NCI-H82 treated with DMSO at 0.1 percent for 48 hours (cell line): ENCODE results near the gene GALNT5.
"Not testable (repeated sequence)": the region's sequence is repeated elsewhere in the genome, so short reads cannot be mapped to it uniquely, and the experiment has no call there.

Experiments used
- DNase-seq: peaks from one replicate; lab custom pipeline; 2025; ENCODE audit not compliant: unreplicated experiment; lab: John Stamatoyannopoulos, UW

The GALNT5 gene

GRCh38 chr2:157246765-157247407, 10.6 kb upstream of the GALNT5 start:
- DNase-seq: no peak

DNA sequence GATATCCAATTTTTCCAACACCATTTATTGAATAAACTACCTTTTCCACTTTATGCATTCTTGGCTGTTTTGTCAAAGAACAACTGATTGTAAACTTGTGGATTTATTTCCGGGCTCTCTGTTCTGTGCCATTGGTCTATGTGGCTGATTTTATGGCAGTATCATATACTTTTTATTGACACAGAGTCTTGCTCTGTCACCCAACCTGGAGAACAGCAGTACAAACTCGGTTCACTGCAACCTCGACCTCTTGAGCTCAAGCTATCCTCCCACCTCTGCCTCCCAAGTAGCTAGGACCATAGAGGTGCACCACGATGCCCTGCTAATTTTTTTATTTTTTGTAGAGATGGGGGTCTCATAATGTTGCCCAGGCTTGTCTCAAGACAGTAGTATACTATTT, 6.7 kb upstream of the GALNT5 start:
- no peak for DNase-seq

GRCh38 chr2:157251932-157252331, 5.6 kb upstream of the GALNT5 start:
- DNase-seq: no peak

- no peak for DNase-seq
These were observed 5.0 kb upstream of the GALNT5 start for GRCh38 chr2:157252529-157252928.

GRCh38 chr2:157254041-157254440, 3.5 kb upstream of the GALNT5 start:
- DNase-seq: no peak

DNA sequence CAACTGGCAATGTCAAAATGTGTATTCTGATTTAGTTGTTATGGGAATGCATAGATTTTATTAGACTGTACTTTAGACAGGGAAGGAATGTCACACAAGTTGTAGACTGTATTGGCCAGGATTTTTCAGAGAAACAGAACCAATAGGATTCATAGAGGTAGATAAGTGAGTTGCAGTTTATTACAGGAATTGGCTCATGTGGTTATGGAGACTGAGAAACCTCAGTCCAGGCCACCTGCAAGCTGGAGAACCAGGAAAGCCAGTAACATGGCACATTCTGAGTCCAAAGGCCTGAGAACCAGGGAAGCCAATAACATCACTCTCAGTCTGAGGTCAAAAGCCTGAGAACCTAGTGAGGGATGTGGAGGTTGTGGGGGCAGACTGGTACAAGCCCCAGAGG, 1.8 kb upstream of the GALNT5 start:
- no peak for DNase-seq

- no peak for DNase-seq
These were observed 879 bp upstream of the GALNT5 start for GRCh38 chr2:157256626-157257025.

DNA sequence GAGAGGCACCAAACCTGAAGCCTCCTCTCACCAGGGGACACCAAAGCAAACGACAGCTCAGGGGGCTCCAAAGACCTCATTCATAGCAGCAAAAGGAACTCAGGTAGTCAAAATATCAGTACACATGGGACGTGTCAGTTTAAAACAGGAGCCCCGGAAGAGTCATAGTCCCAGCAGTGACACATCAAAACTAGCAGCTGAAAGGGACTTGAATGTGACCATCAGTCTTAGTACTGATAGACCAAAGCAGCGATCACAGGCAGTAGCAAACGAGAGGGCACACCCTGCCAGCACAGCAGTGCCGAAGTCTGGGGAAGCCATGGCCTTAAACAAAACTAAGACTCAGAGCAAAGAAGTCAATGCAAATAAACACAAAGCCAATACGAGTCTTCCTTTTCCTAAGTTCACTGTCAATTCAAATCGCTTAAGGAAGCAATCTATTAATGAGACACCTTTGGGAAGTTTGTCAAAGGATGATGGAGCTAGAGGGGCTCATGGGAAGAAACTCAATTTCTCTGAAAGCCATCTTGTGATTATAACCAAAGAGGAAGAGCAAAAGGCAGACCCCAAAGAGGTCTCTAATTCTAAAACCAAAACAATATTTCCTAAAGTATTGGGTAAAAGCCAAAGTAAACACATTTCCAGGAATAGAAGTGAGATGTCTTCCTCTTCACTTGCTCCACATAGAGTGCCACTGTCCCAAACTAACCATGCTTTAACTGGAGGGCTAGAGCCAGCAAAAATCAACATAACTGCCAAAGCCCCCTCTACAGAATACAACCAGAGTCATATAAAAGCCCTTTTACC, 1.2 kb downstream of the GALNT5 start:
- DNase-seq: no peak

GRCh38 chr2:157259386-157259785, 1.9 kb downstream of the GALNT5 start:
- DNase-seq: no peak

- DNase-seq: no peak
These were observed 2.5 kb downstream of the GALNT5 start for GRCh38 chr2:157259960-157260359.

DNA sequence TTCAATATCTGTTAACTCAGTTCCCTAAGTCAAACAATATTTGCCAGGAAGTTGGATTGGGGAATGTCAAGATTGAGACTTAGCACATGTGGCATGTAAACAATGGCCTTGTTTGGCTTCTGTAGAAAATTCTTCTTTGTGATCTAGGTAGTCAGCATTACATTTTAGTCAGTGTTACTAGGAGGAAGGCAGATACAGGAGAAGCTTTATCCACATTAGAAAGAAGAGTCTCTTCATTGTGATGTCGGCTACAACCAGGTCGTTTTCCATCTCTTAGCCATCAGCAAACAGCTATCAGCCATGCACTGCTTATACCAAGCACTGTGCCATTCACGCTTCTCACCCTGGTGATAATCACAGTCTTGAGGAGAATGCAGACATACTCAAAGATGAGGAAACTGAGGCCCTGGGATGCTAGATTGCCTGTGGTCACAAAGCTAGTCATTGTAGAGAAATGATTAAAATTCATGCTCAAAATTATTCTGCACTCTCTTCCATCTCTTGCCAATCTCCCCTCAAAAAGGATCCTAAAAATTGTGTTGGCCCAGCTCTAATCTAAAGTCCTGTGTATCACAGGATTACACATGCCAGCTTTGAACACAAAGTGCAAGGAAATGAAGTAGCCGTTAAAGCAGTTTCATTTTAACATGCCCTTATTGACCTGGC, 3.2 kb downstream of the GALNT5 start:
- no peak for DNase-seq

DNA sequence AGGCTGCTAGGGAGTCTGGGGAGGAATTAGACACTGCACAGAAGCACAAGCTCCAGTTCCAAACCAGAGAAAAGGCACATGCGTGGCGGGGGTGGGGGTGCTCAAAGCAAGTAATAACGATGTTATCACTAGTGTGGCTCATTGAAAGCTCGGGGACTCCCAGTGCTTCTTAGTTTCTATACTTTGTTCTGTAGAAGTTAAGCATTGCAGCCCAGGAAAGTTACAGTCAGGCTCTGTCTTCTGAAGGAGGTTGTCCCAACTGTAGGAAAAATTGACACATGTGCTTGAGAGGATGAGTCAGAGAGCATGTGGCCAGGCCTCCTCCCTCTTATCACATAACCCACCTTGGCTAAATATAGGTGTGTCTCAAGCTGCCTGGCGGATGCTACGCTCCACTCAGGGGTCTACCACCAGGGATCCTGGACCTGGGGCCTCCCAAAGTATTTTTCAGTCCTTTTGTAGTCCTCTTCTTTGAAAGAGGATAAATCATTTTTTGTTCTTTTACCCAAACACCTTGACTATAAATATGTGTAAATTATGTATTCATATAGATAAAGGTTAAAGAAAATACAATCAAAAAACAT, 3.8 kb downstream of the GALNT5 start:
- no peak for DNase-seq

DNA sequence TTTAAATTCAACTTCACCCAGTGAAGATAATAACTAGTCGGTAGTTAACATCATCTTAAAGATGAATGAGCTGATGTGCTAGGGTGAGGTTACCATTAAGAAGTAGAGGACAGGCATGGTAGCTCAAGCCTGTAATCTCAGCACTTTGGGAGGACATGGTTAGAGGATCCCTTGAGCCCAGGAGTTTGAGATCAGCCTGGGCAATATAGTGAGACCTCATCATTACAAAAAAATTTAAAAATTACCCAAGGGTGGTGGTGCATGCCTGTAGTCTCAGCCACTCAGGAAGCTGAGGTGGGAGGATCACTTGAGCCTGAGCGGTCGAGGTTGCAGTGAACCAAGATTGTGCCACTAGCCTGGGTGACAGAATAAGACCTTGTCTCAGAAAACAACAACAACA, 4.7 kb downstream of the GALNT5 start:
- no peak for DNase-seq

- no peak for DNase-seq
These were observed 6.6 kb downstream of the GALNT5 start for GRCh38 chr2:157264099-157264498.

- DNase-seq: no peak
These were observed 8.3 kb downstream of the GALNT5 start for GRCh38 chr2:157265825-157266224.

GRCh38 chr2:157267476-157267875, 10.0 kb downstream of the GALNT5 start:
- no peak for DNase-seq

GRCh38 chr2:157269060-157269459, 11.6 kb downstream of the GALNT5 start:
- no peak for DNase-seq

DNA sequence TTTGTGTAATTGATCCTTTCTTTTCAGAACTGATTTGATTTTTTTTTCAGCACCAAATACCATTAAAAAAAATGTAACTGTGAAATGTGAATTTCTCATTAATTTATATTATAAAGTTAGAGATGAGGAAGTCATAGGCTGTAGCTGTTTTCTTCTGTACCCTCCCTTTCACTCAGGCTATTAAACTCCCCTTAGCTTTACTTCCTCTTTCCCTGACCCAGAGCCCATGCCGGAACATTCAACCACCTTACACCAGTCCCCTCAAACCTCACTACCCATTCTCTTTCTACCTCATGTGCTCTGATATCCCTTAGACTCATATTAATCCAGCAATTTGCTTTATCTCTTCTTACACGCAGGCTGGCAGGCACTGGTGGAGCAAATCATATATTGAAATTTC, 12.4 kb downstream of the GALNT5 start:
- no peak for DNase-seq

DNA sequence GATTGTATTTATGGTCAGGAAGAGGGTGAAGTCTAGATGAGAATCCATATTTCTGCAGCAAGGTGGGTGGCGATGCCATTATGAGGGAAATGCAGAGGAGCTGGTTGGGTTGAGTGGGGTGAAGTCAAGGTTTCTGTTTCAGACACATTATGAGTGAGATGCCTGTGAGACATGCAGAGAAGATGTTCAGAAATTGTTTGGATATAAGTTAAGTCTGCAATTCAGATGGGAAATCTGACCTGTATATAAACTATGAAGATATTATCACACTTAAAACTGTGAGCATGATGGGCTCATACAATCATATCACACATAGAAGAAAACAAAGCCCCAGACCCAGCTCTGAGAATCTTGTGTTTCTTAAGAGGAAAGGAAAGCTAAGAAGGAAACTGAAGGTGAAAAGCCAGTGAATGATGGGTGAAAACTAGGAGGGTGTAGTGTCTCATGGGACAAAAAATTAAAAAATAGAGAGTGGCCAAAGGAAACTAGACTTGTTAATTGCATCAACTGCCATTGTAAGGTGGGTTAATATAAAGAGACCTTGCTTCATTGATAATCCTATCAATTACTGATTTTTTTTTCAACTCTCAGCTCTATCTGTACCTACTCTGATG, 14.2 kb downstream of the GALNT5 start:
- DNase-seq: no peak

GRCh38 chr2:157279311-157279710, 21.8 kb downstream of the GALNT5 start:
- not testable (repeated sequence) for DNase-seq

- DNase-seq: no peak
These were observed 23.8 kb downstream of the GALNT5 start for GRCh38 chr2:157281316-157281715.
